H1 (cell line): Measurements from ENCODE around the gene DLG5. TPM values are rescaled to one million over a fixed set of nuclear protein-coding genes. Genes with fewer than 3 reads are reported as not detected.

Experiments used
- CTCF ChIA-PET: fragments of 300-600 bp; sonication (Branson Sonifier 250); formaldehyde crosslinking; loops from one replicate; lab custom pipeline; 2021; ENCODE audit not compliant: partially characterized antibody; lab: Charles Lee
- POLR2A ChIA-PET: fragments of 300-600 bp; sonication (Branson Sonifier 250); formaldehyde crosslinking; loops from one replicate; lab custom pipeline; 2021; ENCODE audit warnings: inconsistent platforms; ENCODE audit not compliant: partially characterized antibody; lab: Charles Lee
- DNase-seq, 2 experiments: peaks; one replicate each; pipeline versions ENCODE4 v3.0.0 to v3.0.0-alpha.2; 2010 to 2022; ENCODE audit warnings: low spot score in 2 of 2, low read depth in 1 of 2, mixed read lengths in 1 of 2
- FAIRE-seq: peaks from 2 replicates; lab custom pipeline; 2011; peaks lifted over from hg19 to GRCh38; lab: Jason Lieb, UNC
- H2AFZ ChIP-seq: 2 replicates; pipeline ENCODE4 v1.8.1; 2012; ENCODE audit warnings: low read length, inconsistent platforms
- H2AK5ac ChIP-seq: 2 replicates; pipeline ENCODE4 v1.6.1; 2013; ENCODE audit warnings: low read depth, low read length
- H2BK120ac ChIP-seq: replicated peaks from 2 replicates; pipeline ENCODE3; 2013; ENCODE audit warnings: low read depth, low read length, inconsistent platforms
- H2BK12ac ChIP-seq: 2 replicates; pipeline ENCODE4 v1.6.1; 2013; ENCODE audit warnings: low read depth, low read length
- H2BK15ac ChIP-seq: 2 replicates; pipeline ENCODE4 v1.6.1; 2013; ENCODE audit warnings: low read length
- H2BK20ac ChIP-seq: 2 replicates; pipeline ENCODE4 v1.6.1; 2013; ENCODE audit warnings: low read length
- H2BK5ac ChIP-seq: 2 replicates; pipeline ENCODE4 v1.6.1; 2013; ENCODE audit warnings: low read depth, low read length
- H3K14ac ChIP-seq: 2 replicates; pipeline ENCODE4 v1.6.1; 2013; ENCODE audit warnings: inconsistent platforms; ENCODE audit not compliant: insufficient read length
- H3K18ac ChIP-seq: 2 replicates; pipeline ENCODE4 v1.6.1; 2013; ENCODE audit warnings: low read length; ENCODE audit errors: extremely low read depth
- H3K23ac ChIP-seq: 2 replicates; pipeline ENCODE4 v1.6.1; 2013; ENCODE audit warnings: inconsistent platforms; ENCODE audit not compliant: insufficient read length
- H3K23me2 ChIP-seq: 2 replicates; pipeline ENCODE4 v1.6.1; 2013; ENCODE audit warnings: low read depth, low read length
- H3K27ac ChIP-seq: 2 replicates; pipeline ENCODE4 v1.6.1; 2011; ENCODE audit warnings: low read depth, low read length, inconsistent platforms
- H3K27me3 ChIP-seq, 4 experiments: replicated peaks in 1 of 4; 1 replicate in 1 of 4; 2 replicates in 3 of 4; pipeline versions ENCODE4 v1.6.1 to v1.8.1; 2011 to 2013; ENCODE audit warnings: low read length in 3 of 4, mild to moderate bottlenecking in 3 of 4, inconsistent platforms in 2 of 4, mixed read lengths in 2 of 4, moderate library complexity in 1 of 4; ENCODE audit not compliant: control insufficient read depth in 3 of 4, insufficient read depth in 3 of 4; ENCODE audit errors: extremely low read depth in 1 of 4
- H3K36me3 ChIP-seq, 4 experiments: 2 replicates each; pipeline versions ENCODE4 v1.6.1 to v1.8.1; 2011 to 2013; ENCODE audit warnings: mild to moderate bottlenecking in 4 of 4, low read length in 3 of 4, moderate library complexity in 2 of 4, control low read depth in 1 of 4, inconsistent platforms in 1 of 4; ENCODE audit not compliant: insufficient read depth in 4 of 4, control insufficient read depth in 2 of 4
- H3K4ac ChIP-seq: replicated peaks from 2 replicates; pipeline ENCODE3; 2013; ENCODE audit warnings: low read length, low read depth, mixed read lengths, inconsistent platforms; ENCODE audit not compliant: insufficient read length
- H3K4me1 ChIP-seq, 4 experiments: replicated peaks in 1 of 4; 1 replicate in 1 of 4; 2 replicates in 3 of 4; pipeline versions ENCODE4 v1.6.1 to v1.8.1; 2011 to 2013; ENCODE audit warnings: low read length in 3 of 4, inconsistent platforms in 2 of 4, mixed read lengths in 1 of 4; ENCODE audit not compliant: insufficient read depth in 4 of 4, control insufficient read depth in 3 of 4
- H3K4me2 ChIP-seq, 2 experiments: 2 replicates each; pipeline versions ENCODE4 v1.6.1 to v1.8.1; 2011 to 2013; ENCODE audit warnings: low read depth in 2 of 2, low read length in 2 of 2, control low read depth in 1 of 2, inconsistent platforms in 1 of 2, mild to moderate bottlenecking in 1 of 2; ENCODE audit not compliant: insufficient read depth in 1 of 2
- H3K4me3 ChIP-seq, 4 experiments: fragments of 200-600, 300-600 bp in 1 of 4; sonication (generic), shearing (Covaris generic), sonication (Bioruptor Twin) in 1 of 4; 2 replicates each; pipeline versions ENCODE4 v1.5.1 to v1.8.1; 2011 to 2016; ENCODE audit warnings: low read length in 4 of 4, low read depth in 3 of 4, control low read depth in 2 of 4, inconsistent platforms in 2 of 4, mild to moderate bottlenecking in 2 of 4, mixed read lengths in 1 of 4, moderate library complexity in 1 of 4; ENCODE audit not compliant: insufficient read depth in 2 of 4; ENCODE audit errors: extremely low read depth in 1 of 4
- H3K56ac ChIP-seq: replicated peaks from 2 replicates; pipeline ENCODE3; 2013; ENCODE audit warnings: low read depth, mild to moderate bottlenecking, mixed read lengths, low read length, inconsistent platforms; ENCODE audit not compliant: insufficient read length
- H3K79me1 ChIP-seq: 2 replicates; pipeline ENCODE4 v1.6.1; 2013; ENCODE audit warnings: low read depth, low read length, control low read depth
- H3K79me2 ChIP-seq, 2 experiments: 2 replicates each; pipeline versions ENCODE4 v1.6.1 to v1.8.1; 2012 to 2013; ENCODE audit warnings: low read length in 2 of 2, mild to moderate bottlenecking in 2 of 2, inconsistent platforms in 1 of 2; ENCODE audit not compliant: insufficient read depth in 2 of 2, control insufficient read depth in 1 of 2
- H3K9ac ChIP-seq, 4 experiments: replicated peaks in 1 of 4; 1 replicate in 1 of 4; 2 replicates in 3 of 4; pipeline versions ENCODE4 v1.6.1 to v1.8.1; 2011 to 2013; ENCODE audit warnings: low read depth in 3 of 4, low read length in 3 of 4, control low read depth in 2 of 4, mild to moderate bottlenecking in 2 of 4, moderate library complexity in 2 of 4, inconsistent platforms in 1 of 4; ENCODE audit errors: extremely low read depth in 1 of 4
- H3K9me3 ChIP-seq, 2 experiments: 2 replicates each; pipeline versions ENCODE4 v1.6.1 to v1.8.1; 2012 to 2013; ENCODE audit warnings: mild to moderate bottlenecking in 2 of 2, moderate library complexity in 2 of 2, control low read depth in 1 of 2, inconsistent platforms in 1 of 2, low read depth in 1 of 2, low read length in 1 of 2, mixed read lengths in 1 of 2; ENCODE audit not compliant: insufficient read depth in 2 of 2
- H4K20me1 ChIP-seq, 2 experiments: replicated peaks in 1 of 2; 2 replicates each; pipeline versions ENCODE3 to v1.8.1; 2011 to 2013; ENCODE audit warnings: inconsistent platforms in 2 of 2, low read length in 2 of 2, mild to moderate bottlenecking in 1 of 2; ENCODE audit not compliant: insufficient read depth in 2 of 2, control insufficient read depth in 1 of 2
- H4K5ac ChIP-seq: 2 replicates; pipeline ENCODE4 v1.6.1; 2013; ENCODE audit warnings: low read length, low read depth, mixed read lengths, inconsistent platforms; ENCODE audit not compliant: insufficient read length
- H4K8ac ChIP-seq: 2 replicates; pipeline ENCODE4 v1.8.0; 2013; ENCODE audit warnings: mild to moderate bottlenecking, moderate library complexity, low read length, inconsistent platforms; ENCODE audit not compliant: insufficient read depth; ENCODE audit errors: extremely low read depth
- H4K91ac ChIP-seq: replicated peaks from 2 replicates; pipeline ENCODE3; 2013; ENCODE audit warnings: low read length, mixed read lengths, inconsistent platforms; ENCODE audit not compliant: insufficient read length
- BACH1 ChIP-seq: IDR thresholded peaks from 2 replicates; pipeline ENCODE4 v1.6.1; 2012; ENCODE audit warnings: low read length, improper control_type of control experiment
- CBX5 ChIP-seq: fragments of 300-800, 300-1000 bp; sonication (generic); IDR thresholded peaks from 2 replicates; pipeline ENCODE4 v1.7.1; 2016; ENCODE audit warnings: antibody characterized with exemption, low read length, low read depth
- CREB1 ChIP-seq: IDR thresholded peaks from 2 replicates; pipeline ENCODE4 v1.6.1; 2012; ENCODE audit warnings: inconsistent platforms
- EP300 ChIP-seq, 2 experiments: IDR thresholded peaks; 1 replicate in 1 of 2; 2 replicates in 1 of 2; pipeline ENCODE4 v1.6.1; 2011 to 2012; ENCODE audit warnings: low read depth in 2 of 2, low read length in 2 of 2, mild to moderate bottlenecking in 2 of 2, borderline replicate concordance in 1 of 2, inconsistent platforms in 1 of 2, moderate library complexity in 1 of 2
- GTF2F1 ChIP-seq: IDR thresholded peaks from 2 replicates; pipeline ENCODE4 v1.6.1; 2012; ENCODE audit warnings: low read depth, low read length, improper control_type of control experiment, borderline replicate concordance
- JUN ChIP-seq: IDR thresholded peaks from 2 replicates; pipeline ENCODE4 v1.6.1; 2011; ENCODE audit warnings: low read depth, mild to moderate bottlenecking, improper control_type of control experiment, low read length
- KDM4A ChIP-seq: IDR thresholded peaks from one replicate; pipeline ENCODE4 v1.7.1; 2012; ENCODE audit warnings: low read depth, mild to moderate bottlenecking, moderate library complexity, low read length, inconsistent platforms; ENCODE audit not compliant: severe bottlenecking
- POLR2AphosphoS5 ChIP-seq: IDR thresholded peaks from 2 replicates; pipeline ENCODE4 v1.6.1; 2011; ENCODE audit warnings: low read depth, low read length
- RAD21 ChIP-seq, 2 experiments: IDR thresholded peaks in 1 of 2; conservative IDR thresholded peaks in 1 of 2; 2 replicates each; pipeline ENCODE4 v1.6.1; 2011; ENCODE audit warnings: low read depth in 2 of 2, low read length in 2 of 2, improper control_type of control experiment in 1 of 2, inconsistent platforms in 1 of 2, mild to moderate bottlenecking in 1 of 2, moderate library complexity in 1 of 2
- RNF2 ChIP-seq: fragments of 200-900, 300-1000 bp; sonication (generic); IDR thresholded peaks from 2 replicates; pipeline ENCODE4 v1.7.1; 2016; ENCODE audit warnings: borderline replicate concordance, low read depth, mild to moderate bottlenecking, antibody characterized with exemption, low read length; ENCODE audit not compliant: poor library complexity, severe bottlenecking; ENCODE audit errors: missing control alignments
- SIN3A ChIP-seq, 2 experiments: IDR thresholded peaks in 1 of 2; conservative IDR thresholded peaks in 1 of 2; 2 replicates each; pipeline ENCODE4 v1.6.1; 2011 to 2012; ENCODE audit warnings: low read length in 2 of 2, improper control_type of control experiment in 1 of 2, low read depth in 1 of 2, mild to moderate bottlenecking in 1 of 2
- TEAD4 ChIP-seq: IDR thresholded peaks from 2 replicates; pipeline ENCODE4 v1.6.1; 2012; ENCODE audit warnings: low read depth, low read length, inconsistent platforms, mixed read lengths
- WGBS, 2 experiments: shearing (Covaris generic) in 1 of 2; methylation state at CpG; one replicate each; pipeline versions ENCODE4 v1.1.6 to v1.1.7; 2013 to 2015; ENCODE audit warnings: low lambda C conversion rate in 2 of 2, mixed read lengths in 2 of 2, inconsistent platforms in 1 of 2, low coverage in 1 of 2, missing lambda C conversion rate in 1 of 2; ENCODE audit not compliant: insufficient replicate concordance in 2 of 2, insufficient coverage in 1 of 2, insufficient read length in 1 of 2; ENCODE audit errors: extremely low coverage in 1 of 2, missing lambda C conversion rate in 1 of 2; 5-methylcytosine and 5-hydroxymethylcytosine counted together
- polyA plus RNA-seq, 7 experiments: library from polyadenylated mRNA; depleted of rRNA in 3 of 7; stranded (reverse) in 5 of 7; unstranded in 2 of 7; fragments of >200 nt in 5 of 7; fragments of 200-250 nt in 2 of 7; gene quantifications; 1 replicate in 5 of 7; 2 replicates in 1 of 7; 4 replicates in 1 of 7; pipeline versions ENCODE4 v1.2.1 to v1.2.3, GENCODE V29; 2011 to 2013; ENCODE audit warnings: missing spikeins in 2 of 7, mixed read lengths in 2 of 7
- total RNA-seq: library from RNA; stranded (reverse); fragmentation: NEBNext Ultra II Directional; extraction: Animal tissue kit (Norgen Biotek cat#: 25700); gene quantifications from 2 replicates; pipeline ENCODE4 v1.2.1, GENCODE V29; 2021

Gene DLG5
- total and polyA plus RNA-seq, 2 of the 8 experiments (the other 6 are each of a cell fraction or from before 2014, with no cell fraction given): 15.6 to 71.4 TPM

DNA sequence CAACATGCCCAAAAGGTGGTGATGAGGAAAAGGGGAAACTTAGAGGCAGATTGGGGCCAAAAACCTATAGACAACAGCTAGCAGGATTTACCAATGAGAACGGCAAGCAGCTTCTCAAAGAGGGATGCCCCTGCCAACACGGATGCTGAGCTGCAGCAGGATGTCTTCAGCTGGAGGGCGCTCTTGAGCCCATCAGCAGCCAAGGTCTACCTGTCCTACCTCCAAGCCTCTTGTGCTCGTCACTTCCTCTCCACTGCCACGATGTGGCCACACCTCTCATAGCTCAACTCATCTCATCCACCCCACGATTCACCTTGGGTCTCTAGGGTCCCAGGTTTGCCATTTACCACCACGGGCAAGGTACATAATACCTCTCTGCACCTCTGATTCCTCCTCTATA, 36.5 kb downstream of the DLG5 start:
- peak overlapping the region; percentile 52 to 63; a peak in 2 of 4 replicates for H3K4me2 ChIP-seq
- POLR2A ChIA-PET: interaction anchor here (0.7 to 3.0 kb wide), 6 partner anchors 9 to 84 kb away, joined by 3 to 15 read pairs (median 4); partner anchors contain the start of gene DLG5
- no peak overlapping the region for H2BK20ac ChIP-seq
- CTCF ChIA-PET: interaction anchor here (1.0 to 9.7 kb wide), 33 partner anchors 10 to 157 kb away, joined by 3 to 169 read pairs (median 7); partner anchors contain the start of gene DLG5
- no peak overlapping the region for H4K8ac ChIP-seq
- H3K27ac ChIP-seq: no peak overlapping the region
- H3K9me3 ChIP-seq: no peaks in the 10 kb centered on the region
- H2AFZ ChIP-seq: no peak overlapping the region
- H4K20me1 ChIP-seq: peaks cover 5 to 7% of the 10 kb centered on the region in 2 experiments
- DNase-seq: peak; percentile 65 to 84
- H2BK12ac ChIP-seq: 0 out of 2 replicates have a peak overlapping the region, but pooled peaks have one; percentile 78
- H3K4me3 ChIP-seq: no peak overlapping the region
- no peak overlapping the region for H4K91ac ChIP-seq
- H3K23me2 ChIP-seq: no peaks in the 10 kb centered on the region
- peaks cover 4 to 89% of the 10 kb centered on the region in 2 experiments; a peak in 3 of 4 replicates for H3K79me2 ChIP-seq
- no peak overlapping the region for H3K23ac ChIP-seq
- 48% methylated on average over 7 of the region's 7 CpGs; no CpG with 5 or more reads in 1 of the 2 experiments for WGBS, 2 experiments
- H3K36me3 ChIP-seq: no peaks in the 10 kb centered on the region
- H3K56ac ChIP-seq: no peak overlapping the region
- H3K9ac ChIP-seq: no peak overlapping the region
- H3K18ac ChIP-seq: no peak overlapping the region
- H3K79me1 ChIP-seq: peaks cover 10% of the 10 kb centered on the region
- H2BK5ac ChIP-seq: peak overlapping the region; percentile 68
- peak; percentile 95 for FAIRE-seq
- no peak overlapping the region for H3K4ac ChIP-seq
- peaks cover 28 to 51% (median 31%) of the 10 kb centered on the region in 4 experiments for H3K4me1 ChIP-seq
- no peak overlapping the region for H3K14ac ChIP-seq
- H3K27me3 ChIP-seq: no peaks in the 10 kb centered on the region
- H4K5ac ChIP-seq: no peak overlapping the region
- no peak overlapping the region for H2BK120ac ChIP-seq
- H2AK5ac ChIP-seq: peak overlapping the region; percentile 47; the same call in 1 of the 2 replicates
- peak overlapping the region; percentile 97 for H2BK15ac ChIP-seq
- TF ChIP-seq KDM4A (no peak), CBX5 (no peak), BACH1 (0 out of 2 replicates have a peak, but pooled peaks have one; percentile 19), GTF2F1 (no peak), POLR2AphosphoS5 (no peak), EP300 (IDR thresholded peaks at IDR 0.05; ENCODE audit: borderline replicate concordance in 1 of 2, low read depth in 2 of 2, low read length in 2 of 2) (no peak), SIN3A (conservative IDR thresholded peaks at IDR 0.05 in 1 of 2, IDR thresholded peaks at IDR 0.05 in 1 of 2; ENCODE audit: low read depth in 1 of 2, low read length in 2 of 2) (peak in 1 of 2 experiments; percentile 49; a peak in 1 of 4 replicates), RNF2 (no peak), TEAD4 (peak; percentile 86), RAD21 (IDR thresholded peaks at IDR 0.05 in 1 of 2, conservative IDR thresholded peaks at IDR 0.05 in 1 of 2; ENCODE audit: low read depth in 2 of 2, low read length in 2 of 2) (peak; percentile 68 to 74), JUN (no peak), CREB1 (peak; percentile 64; the same call in 1 of the 2 replicates)
